ENCODE measurements around the gene SEC23A.
"Not testable (repeated sequence)": the region's sequence is repeated elsewhere in the genome, so short reads cannot be mapped to it uniquely, and the experiment has no call there.

GRCh38 chr14:39099215-39099614 is 3.8 kb downstream of the SEC23A start:
- TF ChIP-seq, protein P1, sequence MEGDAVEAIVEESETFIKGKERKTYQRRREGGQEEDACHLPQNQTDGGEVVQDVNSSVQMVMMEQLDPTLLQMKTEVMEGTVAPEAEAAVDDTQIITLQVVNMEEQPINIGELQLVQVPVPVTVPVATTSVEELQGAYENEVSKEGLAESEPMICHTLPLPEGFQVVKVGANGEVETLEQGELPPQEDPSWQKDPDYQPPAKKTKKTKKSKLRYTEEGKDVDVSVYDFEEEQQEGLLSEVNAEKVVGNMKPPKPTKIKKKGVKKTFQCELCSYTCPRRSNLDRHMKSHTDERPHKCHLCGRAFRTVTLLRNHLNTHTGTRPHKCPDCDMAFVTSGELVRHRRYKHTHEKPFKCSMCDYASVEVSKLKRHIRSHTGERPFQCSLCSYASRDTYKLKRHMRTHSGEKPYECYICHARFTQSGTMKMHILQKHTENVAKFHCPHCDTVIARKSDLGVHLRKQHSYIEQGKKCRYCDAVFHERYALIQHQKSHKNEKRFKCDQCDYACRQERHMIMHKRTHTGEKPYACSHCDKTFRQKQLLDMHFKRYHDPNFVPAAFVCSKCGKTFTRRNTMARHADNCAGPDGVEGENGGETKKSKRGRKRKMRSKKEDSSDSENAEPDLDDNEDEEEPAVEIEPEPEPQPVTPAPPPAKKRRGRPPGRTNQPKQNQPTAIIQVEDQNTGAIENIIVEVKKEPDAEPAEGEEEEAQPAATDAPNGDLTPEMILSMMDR (IDR thresholded peaks at IDR 0.05; ENCODE audit: low read depth, low read length) = not testable (repeated sequence)
- not testable (repeated sequence) for TF ChIP-seq EZH2phosphoT487 (IDR thresholded peaks at IDR 0.05; ENCODE audit: low read depth)
